Stomach (tissue), 9 donors: Measurements from ENCODE around the gene SLC43A1. TPM values are rescaled to one million over a fixed set of nuclear protein-coding genes. Genes with fewer than 3 reads are reported as not detected.

ENCODE experiments used
- DNase-seq, 2 donors: peaks; one replicate each; pipeline versions ENCODE4 v3.0.0 to v3.0.0-alpha.2; 2013 to 2019
- H3K27ac ChIP-seq, 5 donors: fragments of 200-600 bp in 4 of 5; sonication (generic) in 4 of 5; one replicate each; pipeline ENCODE4 v1.5.1; 2013 to 2019; ENCODE audit warnings: mild to moderate bottlenecking in 1 of 5, moderate library complexity in 1 of 5
- H3K27me3 ChIP-seq, 3 donors: fragments of 200-600 bp; sonication (generic); one replicate each; pipeline ENCODE4 v1.5.1; 2017 to 2019; ENCODE audit warnings: mixed run types in 1 of 3
- H3K36me3 ChIP-seq, 4 donors: fragments of 200-600 bp; sonication (generic); 1 replicate in 3 of 4; 2 replicates in 1 of 4; pipeline ENCODE4 v1.5.1; 2016 to 2019
- H3K4me1 ChIP-seq, 4 donors: fragments of 200-600 bp; sonication (generic); one replicate each; pipeline ENCODE4 v1.5.1; 2016 to 2019
- H3K4me3 ChIP-seq, 4 donors: fragments of 200-600 bp; sonication (generic) in 3 of 4; one replicate each; pipeline ENCODE4 v1.5.1; 2016 to 2019; ENCODE audit warnings: mild to moderate bottlenecking in 1 of 4
- H3K9me3 ChIP-seq, 4 donors: fragments of 200-600 bp; sonication (generic); one replicate each; pipeline ENCODE4 v1.5.1; 2016 to 2019
- EP300 ChIP-seq: sonication (generic); formaldehyde crosslinking; IDR thresholded peaks from one replicate; pipeline ENCODE4 v1.6.1; 2017; ENCODE audit warnings: antibody characterized with exemption
- POLR2A ChIP-seq, 4 donors: fragments of 450-650 bp; IDR thresholded peaks; one replicate each; pipeline ENCODE4 v1.6.1; 2016; ENCODE audit warnings: antibody characterized with exemption in 4 of 4, control low read depth in 2 of 4, mild to moderate bottlenecking in 1 of 4, moderate library complexity in 1 of 4
- POLR2AphosphoS5 ChIP-seq, 3 donors: sonication (generic); formaldehyde crosslinking; IDR thresholded peaks; one replicate each; pipeline ENCODE4 v1.6.1; 2016; ENCODE audit warnings: antibody characterized with exemption in 3 of 3
- WGBS, 5 donors: extraction: QIAGEN DNeasy Blood & Tissue Kit in 3 of 5; methylation state at CpG; one replicate each; pipeline versions ENCODE4 v1.1.5 to v1.1.7; 2013 to 2018; 5-methylcytosine and 5-hydroxymethylcytosine counted together
- intact Hi-C: fragments of 100-400 bp; cut with DNase I; formaldehyde crosslinking; loops from one replicate; pipeline ENCODE4 v1.15.1; 2023; ENCODE audit warnings: low total_unique reads
- polyA plus RNA-seq, 3 donors: library from polyadenylated mRNA; stranded (reverse); fragments of 200-250 nt; gene quantifications; one replicate each; pipeline ENCODE4 v1.2.3, GENCODE V29; 2013
- total RNA-seq, 5 donors: library from RNA; depleted of rRNA; stranded (reverse); fragments of >200 nt; gene quantifications; one replicate each; pipeline versions ENCODE4 v1.1.0 to v1.2.3, GENCODE V29; 2014 to 2016
- TF ChIP-seq, protein P1 (sequence below), 7 experiments: fragments of 450-650 bp in 4 of 7; fragments of 200-600 bp in 3 of 7; sonication (generic) in 3 of 7; IDR thresholded peaks; one replicate each; pipeline ENCODE4 v1.5.1; 2016 to 2019; ENCODE audit warnings: antibody characterized with exemption in 7 of 7, control low read depth in 2 of 7, mild to moderate bottlenecking in 1 of 7
- donor health status: healthy with polysubstance abuse.
- donor health status: Bipolar disorder and iron deficiency.
- donor health status: healthy.

The SLC43A1 gene
- total and polyA plus RNA-seq, 8 donors: 10.5 to 38.4 (median 19.1) TPM

DNA sequence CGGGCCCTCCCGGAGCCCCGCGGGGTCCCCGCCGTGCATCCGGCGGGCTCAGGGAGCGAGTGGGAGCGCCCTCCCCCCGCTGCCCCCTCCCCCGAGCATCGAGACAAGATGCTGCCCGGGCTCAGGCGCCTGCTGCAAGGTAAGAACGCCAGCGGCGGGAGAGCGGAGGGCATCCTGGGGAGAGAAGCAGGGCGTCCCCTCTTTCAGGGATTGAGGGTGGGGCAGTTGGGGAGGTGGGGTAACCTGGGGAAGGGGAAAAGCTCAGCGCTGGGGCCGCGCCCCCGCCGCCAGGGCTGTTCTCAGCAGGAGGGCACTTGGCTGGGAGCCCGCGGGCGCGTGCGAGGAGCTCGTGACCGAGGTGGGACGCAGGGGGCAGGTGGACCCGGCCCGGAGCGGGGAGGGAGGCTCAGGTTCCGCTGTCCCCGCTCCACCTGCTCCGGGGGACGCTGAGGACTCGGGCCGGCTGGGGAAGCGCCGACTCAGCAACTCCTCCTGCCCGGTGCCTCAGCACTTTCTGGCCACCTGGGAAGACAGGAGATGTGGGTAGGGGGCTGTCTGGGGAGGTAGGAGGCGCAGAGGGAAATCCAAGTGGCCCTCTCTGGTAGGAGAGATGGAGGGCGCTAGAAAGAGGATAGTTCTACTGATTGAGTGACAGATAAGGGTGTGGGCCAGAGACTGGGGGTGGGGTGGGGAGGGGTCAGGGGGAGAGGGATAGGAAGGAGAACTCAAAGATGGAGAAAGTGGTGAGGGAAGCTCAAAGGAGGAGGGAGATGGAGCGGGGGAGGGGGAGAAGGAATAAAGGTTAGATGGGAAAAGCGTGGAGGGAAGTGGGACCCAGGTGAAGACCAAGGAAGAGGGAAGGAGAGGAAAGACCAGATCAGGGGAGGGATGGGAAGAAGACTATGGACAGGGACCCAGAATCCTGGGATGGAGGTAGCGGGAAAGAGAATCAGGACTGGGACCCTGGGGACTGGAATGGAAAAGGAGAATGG lies 54.4 kb downstream of the SLC43A1 start:
- Histone ChIP-seq H3K4me1 (peaks cover 36 to 45% (median 43%) of the 10 kb centered on the region in 4 donors), H3K9me3 (no peaks in the 10 kb centered on the region), H3K4me3 (peak overlapping the region; percentile 42 to 57 (median 50)), H3K27me3 (peaks cover 4 to 61% (median 36%) of the 10 kb centered on the region in 3 donors), H3K27ac (peak overlapping the region in 1 of 5 donors; percentile 29), H3K36me3 (no peaks in the 10 kb centered on the region)
- TF ChIP-seq EP300: no peak
- no peak for TF ChIP-seq POLR2A (IDR thresholded peaks at IDR 0.05)
- TF ChIP-seq, protein P1, sequence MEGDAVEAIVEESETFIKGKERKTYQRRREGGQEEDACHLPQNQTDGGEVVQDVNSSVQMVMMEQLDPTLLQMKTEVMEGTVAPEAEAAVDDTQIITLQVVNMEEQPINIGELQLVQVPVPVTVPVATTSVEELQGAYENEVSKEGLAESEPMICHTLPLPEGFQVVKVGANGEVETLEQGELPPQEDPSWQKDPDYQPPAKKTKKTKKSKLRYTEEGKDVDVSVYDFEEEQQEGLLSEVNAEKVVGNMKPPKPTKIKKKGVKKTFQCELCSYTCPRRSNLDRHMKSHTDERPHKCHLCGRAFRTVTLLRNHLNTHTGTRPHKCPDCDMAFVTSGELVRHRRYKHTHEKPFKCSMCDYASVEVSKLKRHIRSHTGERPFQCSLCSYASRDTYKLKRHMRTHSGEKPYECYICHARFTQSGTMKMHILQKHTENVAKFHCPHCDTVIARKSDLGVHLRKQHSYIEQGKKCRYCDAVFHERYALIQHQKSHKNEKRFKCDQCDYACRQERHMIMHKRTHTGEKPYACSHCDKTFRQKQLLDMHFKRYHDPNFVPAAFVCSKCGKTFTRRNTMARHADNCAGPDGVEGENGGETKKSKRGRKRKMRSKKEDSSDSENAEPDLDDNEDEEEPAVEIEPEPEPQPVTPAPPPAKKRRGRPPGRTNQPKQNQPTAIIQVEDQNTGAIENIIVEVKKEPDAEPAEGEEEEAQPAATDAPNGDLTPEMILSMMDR (IDR thresholded peaks at IDR 0.05): no peak
- no peak for TF ChIP-seq POLR2AphosphoS5 (IDR thresholded peaks at IDR 0.05)
- 6 to 9% (median 9%) methylated on average over 32 to 50 of the region's 50 CpGs for WGBS, 5 donors
- intact Hi-C loops: no loop called here
- DNase-seq: no peak

GRCh38 chr11:57460022-57460757 lies 55.3 kb downstream of the SLC43A1 start, which contains the start of gene RTN4RL2:
Gene RTN4RL2, plus strand, starts transcription at chr11:57460528. Its CDS starts 338 bp downstream, at chr11:57460866.
- TF ChIP-seq POLR2A (IDR thresholded peaks at IDR 0.05): no peak
- TF ChIP-seq POLR2AphosphoS5 (IDR thresholded peaks at IDR 0.05): no peak
- no peak for TF ChIP-seq EP300
- TF ChIP-seq, protein P1 (IDR thresholded peaks at IDR 0.05): peak in 2 of 7 experiments; percentile 14 to 30
- Histone ChIP-seq H3K4me3 (peak within 1 kb of the TSS; percentile 42 to 57 (median 50)), H3K4me1 (peaks cover 36 to 45% (median 43%) of the 10 kb centered on the region in 4 donors), H3K27ac (peak within 1 kb of the TSS in 1 of 5 donors; percentile 29), H3K9me3 (no peaks in the 10 kb centered on the region), H3K36me3 (no peaks in the 10 kb centered on the region), H3K27me3 (peaks cover 4 to 61% (median 36%) of the 10 kb centered on the region in 3 donors)
- peak in 1 of 2 donors; percentile 81 for DNase-seq
- intact Hi-C loops: no loop called here
- 0 to 1% (median 1%) methylated on average over 32 to 66 of the region's 66 CpGs for WGBS, 5 donors

DNA sequence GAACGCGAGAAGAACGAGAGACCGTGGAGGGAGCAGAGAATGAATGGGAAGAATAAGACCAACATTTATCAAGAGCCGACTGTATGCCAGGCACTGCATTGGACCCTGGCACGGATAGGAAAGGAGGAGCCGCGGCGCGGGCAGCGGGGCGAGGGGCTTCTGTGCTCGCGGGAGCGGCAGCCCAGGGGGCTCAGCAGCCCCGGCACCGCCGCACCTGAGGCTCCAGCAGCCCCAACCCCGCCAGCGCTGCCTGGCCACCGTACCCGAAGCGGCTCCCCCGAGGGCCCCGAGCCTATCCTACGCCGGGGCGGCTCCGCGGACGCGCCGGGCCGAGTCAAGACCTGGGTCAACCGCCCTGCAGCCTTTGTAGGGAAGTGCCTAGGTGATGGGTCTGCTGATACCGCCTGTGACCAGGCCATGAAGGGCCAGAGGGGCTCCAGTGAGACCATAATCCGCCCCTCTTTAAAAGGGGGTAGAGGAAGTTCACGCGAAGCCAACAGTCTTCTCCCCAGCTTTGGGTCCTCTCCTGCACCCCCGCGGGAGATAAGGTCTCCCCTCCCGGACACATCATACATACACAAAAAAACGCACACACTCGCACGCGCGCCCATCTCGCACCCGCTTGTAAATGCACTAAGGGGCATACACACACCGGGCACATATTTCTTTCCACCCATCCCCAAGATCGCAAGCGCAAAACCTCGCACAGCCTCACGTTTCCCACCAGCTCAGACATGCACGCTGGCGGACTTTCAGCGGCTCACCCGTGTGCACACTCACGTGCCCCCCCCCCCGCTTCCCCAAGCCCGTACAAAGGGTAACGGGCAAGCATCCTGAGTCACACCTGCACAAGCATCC lies 56.1 kb downstream of the SLC43A1 start:
- Histone ChIP-seq H3K4me3 (peak overlapping the region; percentile 42 to 57 (median 50)), H3K9me3 (no peaks in the 10 kb centered on the region), H3K4me1 (peaks cover 36 to 45% (median 43%) of the 10 kb centered on the region in 4 donors), H3K36me3 (no peaks in the 10 kb centered on the region), H3K27me3 (peaks cover 4 to 61% (median 36%) of the 10 kb centered on the region in 3 donors), H3K27ac (peak overlapping the region in 1 of 5 donors; percentile 27)
- no peak for DNase-seq
- TF ChIP-seq POLR2AphosphoS5 (IDR thresholded peaks at IDR 0.05) (no peak), POLR2A (IDR thresholded peaks at IDR 0.05) (no peak), EP300 (no peak)
- TF ChIP-seq, protein P1 (IDR thresholded peaks at IDR 0.05): no peak
- intact Hi-C loops: loop anchor here (10.0 kb wide), 1 partner anchor 115 kb away; no protein-coding TSS in a partner anchor
- 1 to 2% (median 1%) methylated on average over 40 to 62 of the region's 62 CpGs for WGBS, 5 donors
